Activated naive CD4-positive, alpha-beta T cell treated with anti-CD3 and anti-CD28 coated beads, Interleukin-2, amount 10 ng/mL, durations not matched to agents 7 days and 5 days (primary cell): ENCODE measurements around the gene SHISAL1.

ENCODE experiments used
- CTCF ChIA-PET: fragments of 350-600 bp; sonication (Branson Sonifier 250); formaldehyde crosslinking; loops from one replicate; lab custom pipeline; 2021; ENCODE audit warnings: antibody characterized with exemption; lab: Charles Lee
- DNase-seq: peaks from one replicate; pipeline ENCODE4 v3.0.0-alpha.2; 2020
- H3K27ac Mint-ChIP-seq: one replicate; pipeline ENCODE4 v1.8.0; 2021; ENCODE audit warnings: mild to moderate bottlenecking, moderate library complexity, mixed read lengths
- H3K27me3 Mint-ChIP-seq: one replicate; pipeline ENCODE4 v1.8.0; 2021; ENCODE audit warnings: mild to moderate bottlenecking, mixed read lengths
- H3K36me3 Mint-ChIP-seq: one replicate; pipeline ENCODE4 v1.8.0; 2021; ENCODE audit warnings: mixed read lengths
- H3K4me1 Mint-ChIP-seq: one replicate; pipeline ENCODE4 v1.8.0; 2021; ENCODE audit warnings: mixed read lengths
- H3K4me3 Mint-ChIP-seq: one replicate; pipeline ENCODE4 v1.8.0; 2021; ENCODE audit warnings: mild to moderate bottlenecking, moderate library complexity, mixed read lengths
- H3K9me3 Mint-ChIP-seq: one replicate; pipeline ENCODE4 v1.8.0; 2021; ENCODE audit warnings: mixed read lengths

SHISAL1 gene

GRCh38 chr22:44336962-44337677 is 24.4 kb upstream of the SHISAL1 start:
- Mint-ChIP-seq H3K27ac (no peak overlapping the region), H3K4me1 (peaks cover 3% of the 10 kb centered on the region), H3K9me3 (no peaks in the 10 kb centered on the region), H3K36me3 (no peaks in the 10 kb centered on the region), H3K4me3 (no peak overlapping the region), H3K27me3 (peaks cover 24% of the 10 kb centered on the region)
- CTCF ChIA-PET = no interaction called here
- no peak for DNase-seq

DNA sequence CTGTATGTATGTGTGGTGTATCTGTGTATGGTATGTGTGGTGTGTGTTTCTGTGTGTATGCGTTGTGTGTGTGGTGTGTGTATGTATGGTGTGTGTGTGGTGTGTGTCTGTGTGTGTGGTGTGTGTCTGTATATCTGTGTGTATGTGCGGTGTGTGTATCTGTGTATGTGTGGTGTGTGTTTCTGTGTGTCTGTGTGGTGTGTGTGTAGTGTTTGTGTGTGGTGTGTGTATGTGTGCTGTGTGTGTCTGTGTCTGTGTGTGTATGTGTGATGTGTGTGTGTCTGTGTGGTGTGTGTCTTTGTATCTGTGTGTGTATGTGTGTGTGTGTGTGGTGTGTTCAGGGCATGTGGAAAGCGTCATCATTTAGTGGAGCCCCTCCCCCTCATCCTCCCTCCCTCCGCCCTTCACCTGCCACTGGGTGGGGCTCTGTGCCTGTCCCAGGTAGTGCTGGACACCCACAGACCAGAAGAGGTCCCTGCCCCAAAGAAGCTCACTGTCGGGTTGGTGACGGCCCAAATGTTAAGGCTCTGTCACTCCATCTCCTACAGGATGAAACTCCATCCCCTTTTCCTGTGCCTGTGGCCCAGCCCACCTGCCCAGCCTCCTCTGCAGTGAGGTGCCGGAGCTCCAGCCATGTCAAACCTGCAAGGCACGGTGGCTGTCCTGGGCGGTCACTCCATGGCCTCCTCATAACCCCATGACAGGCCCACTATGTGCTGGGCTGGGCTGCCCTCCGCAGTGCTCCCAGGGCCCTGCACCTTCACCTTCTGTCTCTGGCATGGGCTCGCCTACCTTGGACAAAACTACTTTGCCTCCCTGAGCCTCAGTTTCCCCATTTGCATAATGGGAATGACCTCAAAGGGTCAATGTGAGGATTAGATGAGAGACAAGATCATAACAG is 23.4 kb upstream of the SHISAL1 start:
- Mint-ChIP-seq H3K9me3 (no peaks in the 10 kb centered on the region), H3K4me1 (peaks cover 5% of the 10 kb centered on the region), H3K27me3 (peaks cover 19% of the 10 kb centered on the region), H3K36me3 (no peaks in the 10 kb centered on the region), H3K4me3 (no peak overlapping the region), H3K27ac (no peak overlapping the region)
- DNase-seq = no peak
- CTCF ChIA-PET = interaction anchor here (0.6 kb wide), 2 partner anchors 232 to 403 kb away, joined by 3 read pairs; no protein-coding TSS in a partner anchor

DNA sequence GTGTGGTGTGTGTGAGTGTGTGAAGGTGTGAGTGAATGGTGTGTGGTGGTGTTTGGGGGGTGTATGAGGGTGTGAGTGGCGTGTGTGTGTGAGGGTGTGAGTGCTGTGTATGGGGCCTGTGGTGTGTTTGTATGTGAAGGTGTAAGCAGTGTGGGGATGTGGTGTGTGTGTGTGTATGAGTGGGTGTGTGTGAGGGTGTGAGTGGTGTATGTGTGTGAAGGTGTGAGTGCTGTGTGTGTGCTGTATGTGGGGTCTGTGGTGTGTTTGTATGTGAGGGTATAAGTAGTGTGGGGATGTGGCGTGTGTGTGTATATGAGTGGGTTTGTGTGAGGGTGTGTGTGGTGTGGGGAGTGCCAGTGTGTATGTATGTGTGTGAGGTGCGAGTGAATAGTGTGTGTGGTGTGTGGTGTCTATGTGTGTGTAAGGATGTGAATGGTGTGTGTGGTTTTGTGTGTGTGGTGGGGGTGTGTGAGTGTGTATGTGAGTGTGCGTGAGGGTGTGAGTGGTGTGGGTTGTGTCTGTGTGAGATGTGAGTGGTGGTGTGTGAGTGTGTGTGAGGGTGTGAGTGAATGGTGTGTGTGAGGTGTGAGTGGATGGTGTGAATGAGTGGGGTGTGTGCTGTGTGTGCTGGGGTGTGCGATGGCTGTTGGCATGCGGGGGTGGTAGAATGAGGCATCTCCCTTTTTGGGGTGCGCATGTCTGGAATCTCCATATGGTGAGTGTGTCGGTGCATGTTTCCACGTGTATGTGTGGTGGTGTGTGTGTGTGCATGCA is 22.5 kb upstream of the SHISAL1 start:
- Mint-ChIP-seq H3K27ac (no peak overlapping the region), H3K4me3 (no peak overlapping the region), H3K4me1 (peaks cover 5% of the 10 kb centered on the region), H3K27me3 (peaks cover 24% of the 10 kb centered on the region), H3K36me3 (no peaks in the 10 kb centered on the region), H3K9me3 (no peaks in the 10 kb centered on the region)
- CTCF ChIA-PET = no interaction called here
- DNase-seq = no peak

DNA sequence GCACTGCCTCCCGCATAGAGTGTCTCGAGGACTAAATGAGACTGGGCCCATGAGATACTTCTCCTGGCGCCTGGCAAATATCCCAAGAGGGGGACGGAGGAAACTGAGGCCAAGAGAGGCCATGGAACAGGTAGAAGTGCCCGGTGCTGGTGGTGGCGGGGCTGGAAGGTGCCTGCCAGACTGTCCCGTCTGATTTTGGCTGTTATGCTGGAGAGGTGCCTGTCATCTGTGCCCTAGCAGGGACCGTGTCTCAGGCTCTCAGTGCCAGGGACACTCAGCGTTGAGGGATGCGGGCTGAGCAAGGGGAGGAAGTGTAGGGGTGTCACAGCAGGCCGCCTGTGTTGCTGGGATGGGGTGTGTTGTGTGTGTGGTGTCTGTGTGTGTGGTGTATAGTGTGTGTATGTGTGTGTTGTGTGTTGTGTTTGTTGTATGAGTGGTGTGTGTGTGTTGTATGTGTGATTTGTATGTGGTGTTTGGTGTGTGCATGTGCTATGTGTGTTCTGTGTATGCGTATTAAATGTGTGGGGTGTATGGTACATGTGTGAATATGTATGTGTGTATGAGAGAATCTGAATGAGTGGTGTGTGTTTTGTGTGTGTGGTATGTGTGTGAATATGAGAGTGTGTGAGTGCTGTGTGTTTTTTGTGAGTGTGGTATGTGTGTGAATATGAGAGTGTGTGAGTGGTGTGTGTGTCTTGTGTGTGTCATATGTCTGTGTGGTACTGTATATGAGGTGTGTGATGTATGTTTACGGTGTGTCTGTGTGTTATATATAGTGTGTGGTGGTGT is 21.3 kb upstream of the SHISAL1 start:
- Mint-ChIP-seq H3K36me3 (no peaks in the 10 kb centered on the region), H3K9me3 (no peaks in the 10 kb centered on the region), H3K27ac (no peak overlapping the region), H3K4me1 (peaks cover 14% of the 10 kb centered on the region), H3K4me3 (no peak overlapping the region), H3K27me3 (peaks cover 31% of the 10 kb centered on the region)
- CTCF ChIA-PET = no interaction called here
- DNase-seq = no peak

GRCh38 chr22:44332946-44333345 is 20.2 kb upstream of the SHISAL1 start:
- H3K9me3 Mint-ChIP-seq = no peaks in the 10 kb centered on the region
- no peak overlapping the region for H3K27ac Mint-ChIP-seq
- no peak overlapping the region for H3K4me3 Mint-ChIP-seq
- CTCF ChIA-PET = no interaction called here
- peaks cover 37% of the 10 kb centered on the region for H3K27me3 Mint-ChIP-seq
- peaks cover 18% of the 10 kb centered on the region for H3K4me1 Mint-ChIP-seq
- no peak for DNase-seq
- H3K36me3 Mint-ChIP-seq = no peaks in the 10 kb centered on the region

DNA sequence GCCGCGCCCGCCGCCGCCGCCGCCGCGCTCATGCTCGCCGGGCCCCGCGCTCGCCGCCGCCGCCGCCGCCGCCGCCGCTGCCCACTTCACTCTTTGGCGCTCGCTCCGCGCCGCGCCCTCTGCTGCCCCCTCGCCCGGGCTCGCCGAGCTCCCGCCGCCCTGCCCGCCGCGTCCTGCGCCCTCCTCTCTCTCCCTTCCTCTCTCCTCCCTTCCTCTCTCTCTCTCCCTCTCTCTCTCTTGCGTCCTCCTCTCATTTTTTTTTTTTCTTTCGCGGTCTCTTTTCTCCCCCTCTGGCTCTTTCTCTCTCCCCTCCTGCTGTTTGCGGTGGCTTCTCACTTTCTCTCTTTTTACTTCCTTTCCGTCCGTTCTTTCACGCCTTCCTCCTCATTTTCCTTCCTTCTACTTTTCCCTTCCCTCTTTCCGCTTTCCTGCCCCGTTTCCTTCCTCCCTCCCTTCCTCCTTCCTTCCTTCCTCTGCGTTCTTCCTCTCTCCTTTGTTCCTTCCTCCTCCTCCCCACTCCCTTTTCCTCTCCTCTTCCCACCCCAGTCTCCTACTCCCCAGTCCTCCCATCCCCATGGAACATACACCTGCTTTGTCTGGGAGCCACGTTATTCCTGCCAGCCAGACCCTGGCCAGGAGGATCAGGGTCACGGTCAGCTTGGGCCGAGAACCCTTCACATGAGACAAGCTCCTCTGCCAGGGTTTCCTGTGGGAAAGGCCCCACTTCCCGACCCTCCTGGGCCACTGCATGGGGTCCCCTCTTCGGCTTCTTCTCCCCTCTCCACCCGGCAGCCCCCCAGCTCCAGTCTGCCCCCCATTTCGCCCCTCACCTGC is 19.3 kb upstream of the SHISAL1 start:
- CTCF ChIA-PET = no interaction called here
- DNase-seq = no peak
- Mint-ChIP-seq H3K9me3 (no peaks in the 10 kb centered on the region), H3K4me1 (peaks cover 18% of the 10 kb centered on the region), H3K36me3 (no peaks in the 10 kb centered on the region), H3K4me3 (no peak overlapping the region), H3K27me3 (peaks cover 43% of the 10 kb centered on the region), H3K27ac (no peak overlapping the region)

DNA sequence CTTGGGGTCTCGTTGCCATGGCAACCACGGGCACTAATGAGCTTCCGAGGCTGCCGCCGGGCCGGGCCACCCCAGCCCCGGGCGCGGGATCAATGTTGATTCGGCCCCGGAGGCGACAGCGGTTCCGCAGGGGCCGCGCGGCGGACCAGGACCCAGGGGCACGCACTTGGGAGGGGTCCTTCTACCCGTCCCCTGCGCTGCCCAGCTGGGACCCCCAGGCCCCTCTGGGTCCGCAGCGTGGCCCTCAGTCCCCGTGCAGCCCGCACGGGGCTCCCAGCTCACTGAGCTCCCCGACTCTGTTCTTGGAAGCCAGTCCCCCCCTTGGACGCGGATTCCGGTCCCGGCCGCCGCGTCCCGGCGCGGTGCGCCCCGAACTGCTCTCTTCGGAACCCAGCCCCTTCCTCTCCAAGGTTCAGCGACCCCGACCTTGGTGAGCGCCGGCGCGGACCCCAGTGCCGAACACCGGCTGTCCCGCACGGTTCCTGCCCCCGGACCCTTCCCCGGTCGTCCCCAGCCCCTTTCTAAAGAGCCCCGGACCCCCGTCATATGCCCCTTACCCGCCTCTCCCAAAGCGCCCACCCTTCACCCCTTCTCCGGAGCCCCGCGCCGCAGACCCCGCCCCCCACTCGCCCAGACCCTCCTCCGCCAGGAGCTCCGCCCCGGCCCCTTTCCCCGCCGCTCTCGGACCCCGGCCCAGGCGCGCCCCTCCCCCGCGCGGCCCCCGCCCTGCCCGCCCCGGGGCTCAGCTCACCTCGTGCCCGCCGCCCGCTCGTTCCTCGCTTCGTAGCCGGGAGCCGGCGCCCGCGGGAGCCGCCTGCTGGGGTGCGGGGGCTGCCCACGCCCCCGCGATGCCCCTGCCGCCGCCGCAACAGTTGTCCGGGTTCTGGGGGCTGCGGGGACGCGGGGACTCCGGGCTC is 18.3 kb upstream of the SHISAL1 start:
- H3K4me3 Mint-ChIP-seq = no peak overlapping the region
- CTCF ChIA-PET = no interaction called here
- H3K27me3 Mint-ChIP-seq = peaks cover 50% of the 10 kb centered on the region
- no peak for DNase-seq
- H3K27ac Mint-ChIP-seq = no peak overlapping the region
- H3K36me3 Mint-ChIP-seq = no peaks in the 10 kb centered on the region
- H3K9me3 Mint-ChIP-seq = no peaks in the 10 kb centered on the region
- peaks cover 18% of the 10 kb centered on the region for H3K4me1 Mint-ChIP-seq

- Mint-ChIP-seq H3K27ac (no peak overlapping the region), H3K27me3 (peaks cover 58% of the 10 kb centered on the region), H3K4me1 (peaks cover 22% of the 10 kb centered on the region), H3K36me3 (no peaks in the 10 kb centered on the region), H3K4me3 (no peak overlapping the region), H3K9me3 (no peaks in the 10 kb centered on the region)
- DNase-seq = no peak
- CTCF ChIA-PET = no interaction called here
Observed at GRCh38 chr22:44330188-44330743, 17.5 kb upstream of the SHISAL1 start.

DNA sequence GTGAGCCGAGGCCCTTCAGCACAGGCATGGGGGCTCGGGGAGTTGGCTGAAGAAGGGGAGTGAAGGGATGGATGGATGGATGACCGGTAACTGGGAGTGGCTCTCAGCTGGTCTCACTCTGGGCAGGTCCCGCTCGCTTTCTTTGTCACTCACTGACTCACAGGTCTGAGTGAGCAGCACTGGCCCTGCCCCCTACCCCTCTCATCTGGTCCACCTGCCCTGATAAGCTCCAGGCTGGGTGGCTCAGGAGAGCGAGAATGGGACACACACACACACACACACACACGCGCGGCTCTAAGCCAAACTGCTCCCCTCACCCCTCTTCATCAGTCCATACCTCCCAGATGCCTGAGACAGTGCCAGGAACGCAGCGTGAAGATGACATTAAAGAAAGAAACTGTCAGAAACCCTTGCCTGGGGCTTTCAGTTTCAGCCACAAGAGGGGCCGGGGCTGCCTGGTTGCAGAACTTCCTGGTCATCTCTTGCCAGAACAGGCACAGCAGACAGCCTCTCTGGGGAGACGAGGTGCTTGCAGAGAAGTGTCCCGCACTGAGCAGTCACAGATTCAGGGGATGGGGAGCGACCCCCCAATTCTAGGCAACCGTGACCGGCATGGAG is 16.5 kb upstream of the SHISAL1 start:
- Mint-ChIP-seq H3K27ac (no peak overlapping the region), H3K27me3 (peaks cover 68% of the 10 kb centered on the region), H3K4me1 (peaks cover 22% of the 10 kb centered on the region), H3K36me3 (no peaks in the 10 kb centered on the region), H3K9me3 (no peaks in the 10 kb centered on the region), H3K4me3 (no peak overlapping the region)
- CTCF ChIA-PET = no interaction called here
- DNase-seq = peak; percentile 52

DNA sequence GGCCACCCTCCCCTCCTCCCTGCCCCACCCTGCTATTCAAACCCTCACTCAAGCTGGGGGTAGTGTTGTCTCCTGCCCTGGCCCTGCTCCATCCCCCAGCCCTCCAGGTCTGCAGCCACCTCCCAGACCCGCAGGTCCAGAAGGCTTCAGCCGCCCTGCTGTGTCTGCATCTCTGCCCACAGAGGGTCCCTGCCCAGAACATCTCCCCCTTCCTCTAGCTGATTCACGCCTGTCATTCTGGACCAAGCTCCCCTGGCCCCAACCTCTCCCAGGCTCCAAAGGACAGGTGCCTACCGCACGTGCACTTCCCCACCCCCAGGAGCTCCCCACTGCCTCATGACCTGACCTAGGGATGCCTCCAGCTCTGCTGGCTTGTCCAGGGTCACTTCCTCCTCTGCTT is 16.0 kb upstream of the SHISAL1 start:
- peaks cover 70% of the 10 kb centered on the region for H3K27me3 Mint-ChIP-seq
- no peak for DNase-seq
- H3K4me3 Mint-ChIP-seq = no peak overlapping the region
- peaks cover 22% of the 10 kb centered on the region for H3K4me1 Mint-ChIP-seq
- peak overlapping the region; percentile 19 for H3K27ac Mint-ChIP-seq
- no peaks in the 10 kb centered on the region for H3K9me3 Mint-ChIP-seq
- no peaks in the 10 kb centered on the region for H3K36me3 Mint-ChIP-seq
- CTCF ChIA-PET = no interaction called here

DNA sequence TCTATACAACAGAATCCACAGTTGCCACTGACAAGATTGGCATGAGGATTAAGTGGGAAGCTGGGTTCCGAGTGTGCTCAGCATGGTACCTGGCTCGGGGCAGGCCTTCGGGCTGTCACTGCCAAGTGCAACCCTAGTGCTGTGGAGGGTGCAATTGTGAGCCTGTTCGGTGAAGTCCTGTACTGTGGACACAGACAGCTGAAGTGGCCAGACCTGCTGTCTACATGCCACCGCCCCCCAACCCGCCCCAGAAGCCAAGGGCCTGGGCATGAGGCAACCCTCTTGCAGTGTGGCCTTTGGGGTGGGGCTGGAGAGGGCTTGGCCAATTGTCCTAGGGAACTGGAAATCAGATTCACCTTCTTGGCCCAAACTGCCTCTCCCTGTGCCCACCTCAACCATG is 15.6 kb upstream of the SHISAL1 start:
- peaks cover 74% of the 10 kb centered on the region for H3K27me3 Mint-ChIP-seq
- no peak overlapping the region for H3K27ac Mint-ChIP-seq
- no peak for DNase-seq
- no peak overlapping the region for H3K4me3 Mint-ChIP-seq
- no peaks in the 10 kb centered on the region for H3K9me3 Mint-ChIP-seq
- H3K4me1 Mint-ChIP-seq = peaks cover 22% of the 10 kb centered on the region
- H3K36me3 Mint-ChIP-seq = no peaks in the 10 kb centered on the region
- CTCF ChIA-PET = no interaction called here

- DNase-seq = no peak
- no peak overlapping the region for H3K27ac Mint-ChIP-seq
- no peaks in the 10 kb centered on the region for H3K9me3 Mint-ChIP-seq
- H3K4me3 Mint-ChIP-seq = peak overlapping the region; percentile 46
- H3K27me3 Mint-ChIP-seq = peaks cover 92% of the 10 kb centered on the region
- no peaks in the 10 kb centered on the region for H3K36me3 Mint-ChIP-seq
- H3K4me1 Mint-ChIP-seq = peaks cover 16% of the 10 kb centered on the region
- CTCF ChIA-PET = interaction anchor here (0.9 kb wide), 1 partner anchor 49 kb away, joined by 3 read pairs; no protein-coding TSS in a partner anchor
Observed at GRCh38 chr22:44326491-44326885, 13.7 kb upstream of the SHISAL1 start.
